Esophagus (tissue), 2 donors: ENCODE measurements around the gene SLC39A11. TPM values are rescaled to one million over a fixed set of nuclear protein-coding genes. Genes with fewer than 3 reads are reported as not detected.

Source experiments
- H3K27ac ChIP-seq, 2 donors: one replicate each; pipeline ENCODE4 v1.5.1; 2013; ENCODE audit warnings: low read depth in 2 of 2, mild to moderate bottlenecking in 2 of 2, inconsistent platforms in 1 of 2, low read length in 1 of 2, moderate library complexity in 1 of 2
- H3K27me3 ChIP-seq, 2 donors: one replicate each; pipeline ENCODE4 v1.6.1; 2013; ENCODE audit warnings: low read length in 2 of 2, control low read depth in 1 of 2, mild to moderate bottlenecking in 1 of 2; ENCODE audit not compliant: insufficient read depth in 2 of 2, control insufficient read depth in 1 of 2
- H3K36me3 ChIP-seq, 2 donors: one replicate each; pipeline ENCODE4 v1.6.1; 2013; ENCODE audit warnings: low read length in 1 of 2; ENCODE audit not compliant: control insufficient read depth in 2 of 2, insufficient read depth in 2 of 2
- H3K4me1 ChIP-seq, 2 donors: one replicate each; pipeline ENCODE4 v1.6.1; 2013; ENCODE audit warnings: low read length in 1 of 2; ENCODE audit not compliant: control insufficient read depth in 2 of 2, insufficient read depth in 2 of 2
- H3K4me3 ChIP-seq, 2 donors: one replicate each; pipeline ENCODE4 v1.5.1; 2013; ENCODE audit warnings: low read length in 2 of 2, mild to moderate bottlenecking in 2 of 2, low read depth in 1 of 2, moderate library complexity in 1 of 2
- H3K9me3 ChIP-seq, 2 donors: one replicate each; pipeline ENCODE4 v1.6.1; 2013; ENCODE audit warnings: mild to moderate bottlenecking in 2 of 2, low read depth in 1 of 2, low read length in 1 of 2, moderate library complexity in 1 of 2; ENCODE audit not compliant: control insufficient read depth in 2 of 2, insufficient read depth in 1 of 2
- WGBS, 2 donors: extraction: QIAGEN DNeasy Blood & Tissue Kit; methylation state at CpG; one replicate each; pipeline ENCODE4 v1.1.7; 2013; 5-methylcytosine and 5-hydroxymethylcytosine counted together
- polyA plus RNA-seq, 2 donors: library from polyadenylated mRNA; stranded (reverse); fragments of 200-250 nt; gene quantifications; one replicate each; pipeline ENCODE4 v1.2.3, GENCODE V29; 2013
- donor health status: healthy with polysubstance abuse.
- donor health status: Bipolar disorder and iron deficiency.

The SLC39A11 gene
- polyA plus RNA-seq, 2 donors: 10.6 to 11.7 TPM

- H3K36me3 ChIP-seq: no peaks in the 10 kb centered on the region
- peaks cover 2 to 14% of the 10 kb centered on the region in 2 donors for H3K4me1 ChIP-seq
- H3K27ac ChIP-seq: peak overlapping the region; percentile 82 to 90
- H3K4me3 ChIP-seq: no peak overlapping the region
- H3K9me3 ChIP-seq: no peaks in the 10 kb centered on the region
- 45 to 55% methylated on average over 22 of the region's 22 CpGs for WGBS, 2 donors
- H3K27me3 ChIP-seq: no peaks in the 10 kb centered on the region
Observed at GRCh38 chr17:72631949-72632684, 460.4 kb downstream of the SLC39A11 start.

- no peaks in the 10 kb centered on the region for H3K27me3 ChIP-seq
- no peak overlapping the region for H3K4me3 ChIP-seq
- H3K36me3 ChIP-seq: no peaks in the 10 kb centered on the region
- H3K27ac ChIP-seq: peak overlapping the region; percentile 82 to 90
- H3K9me3 ChIP-seq: peaks cover 0 to 2% of the 10 kb centered on the region in 2 donors
- 45 to 56% methylated on average over 9 of the region's 9 CpGs for WGBS, 2 donors
- H3K4me1 ChIP-seq: peaks cover 2 to 14% of the 10 kb centered on the region in 2 donors
Observed at GRCh38 chr17:72631568-72631948, 460.9 kb downstream of the SLC39A11 start.

DNA sequence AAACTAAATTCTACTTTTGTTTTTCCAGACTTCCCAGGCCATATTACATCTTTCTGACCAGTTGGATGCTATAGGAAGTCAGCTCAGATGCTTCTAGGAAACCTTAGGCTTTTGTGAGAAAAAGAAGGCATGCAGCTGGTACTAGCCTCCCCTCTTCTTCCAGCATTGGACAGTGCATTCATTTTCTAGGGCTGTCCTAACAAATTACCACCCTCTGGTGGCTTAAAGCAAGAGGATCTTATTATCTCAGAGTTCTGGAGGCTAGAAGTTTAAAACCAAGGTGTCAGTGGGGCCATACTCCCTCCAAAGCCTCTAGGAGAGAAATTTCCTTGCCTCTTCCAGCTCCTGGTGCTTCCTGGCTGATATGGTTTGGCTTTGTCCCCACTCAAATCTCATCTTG, 467.8 kb downstream of the SLC39A11 start:
- Histone ChIP-seq H3K27me3 (no peaks in the 10 kb centered on the region), H3K4me3 (no peak overlapping the region), H3K36me3 (no peaks in the 10 kb centered on the region), H3K9me3 (peaks cover 0 to 2% of the 10 kb centered on the region in 2 donors), H3K27ac (no peak overlapping the region), H3K4me1 (no peaks in the 10 kb centered on the region)

GRCh38 chr17:72624226-72624625, 468.3 kb downstream of the SLC39A11 start:
- H3K4me1 ChIP-seq: no peaks in the 10 kb centered on the region
- peaks cover 0 to 2% of the 10 kb centered on the region in 2 donors for H3K9me3 ChIP-seq
- WGBS, 2 donors: 57 to 59% methylated on average over 3 of the region's 3 CpGs
- H3K27me3 ChIP-seq: no peaks in the 10 kb centered on the region
- H3K27ac ChIP-seq: no peak overlapping the region
- no peak overlapping the region for H3K4me3 ChIP-seq
- H3K36me3 ChIP-seq: no peaks in the 10 kb centered on the region

- Histone ChIP-seq H3K4me1 (peaks cover 0 to under 1% of the 10 kb centered on the region in 2 donors), H3K27me3 (no peaks in the 10 kb centered on the region), H3K27ac (no peak overlapping the region), H3K36me3 (no peaks in the 10 kb centered on the region), H3K4me3 (no peak overlapping the region), H3K9me3 (peaks cover 0 to 2% of the 10 kb centered on the region in 2 donors)
- 56 to 68% methylated on average over 17 of the region's 17 CpGs for WGBS, 2 donors
Observed at GRCh38 chr17:72622661-72623433, 469.6 kb downstream of the SLC39A11 start.

- Histone ChIP-seq H3K36me3 (no peaks in the 10 kb centered on the region), H3K4me1 (peaks cover 0 to 2% of the 10 kb centered on the region in 2 donors), H3K4me3 (no peak overlapping the region), H3K9me3 (no peaks in the 10 kb centered on the region), H3K27ac (no peak overlapping the region), H3K27me3 (no peaks in the 10 kb centered on the region)
- 81 to 83% methylated on average over 7 of the region's 7 CpGs for WGBS, 2 donors
Observed at GRCh38 chr17:72619976-72620650, 472.4 kb downstream of the SLC39A11 start.

GRCh38 chr17:72618001-72618509, 474.4 kb downstream of the SLC39A11 start:
- Histone ChIP-seq H3K9me3 (no peaks in the 10 kb centered on the region), H3K27ac (peak overlapping the region; percentile 61 to 90), H3K27me3 (no peaks in the 10 kb centered on the region), H3K4me3 (peak overlapping the region in 1 of 2 donors; percentile 4), H3K36me3 (no peaks in the 10 kb centered on the region), H3K4me1 (peaks cover 8 to 9% of the 10 kb centered on the region in 2 donors)
- WGBS, 2 donors: 20 to 21% methylated on average over 17 of the region's 17 CpGs

DNA sequence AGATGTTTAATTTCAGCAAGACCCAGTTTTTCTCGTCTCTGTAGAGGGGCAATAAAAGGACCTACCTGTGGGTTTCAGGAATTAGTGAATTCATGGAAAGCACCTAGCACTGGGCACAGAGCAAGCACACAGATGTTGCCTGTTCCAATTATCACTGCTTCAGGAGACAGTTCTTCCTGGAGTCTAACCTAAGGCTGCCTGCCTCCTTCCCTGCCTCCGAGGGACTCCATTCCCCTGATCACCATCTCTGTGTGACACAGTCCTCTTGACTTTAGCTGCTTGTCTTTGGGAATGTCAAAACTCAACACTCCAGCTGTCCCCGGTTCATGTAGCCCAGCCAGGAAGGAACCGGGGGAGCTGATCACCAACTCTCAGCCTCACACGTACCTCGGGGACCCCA, 474.9 kb downstream of the SLC39A11 start:
- WGBS, 2 donors: 44 to 57% methylated on average over 6 of the region's 6 CpGs
- Histone ChIP-seq H3K36me3 (no peaks in the 10 kb centered on the region), H3K4me3 (peak overlapping the region in 1 of 2 donors; percentile 4), H3K27ac (peak overlapping the region; percentile 61 to 90), H3K27me3 (no peaks in the 10 kb centered on the region), H3K4me1 (peaks cover 8 to 10% of the 10 kb centered on the region in 2 donors), H3K9me3 (no peaks in the 10 kb centered on the region)

GRCh38 chr17:72616447-72616846, 476.0 kb downstream of the SLC39A11 start:
- H3K9me3 ChIP-seq: no peaks in the 10 kb centered on the region
- WGBS, 2 donors: 66 to 71% methylated on average over 4 of the region's 4 CpGs
- H3K27me3 ChIP-seq: no peaks in the 10 kb centered on the region
- H3K27ac ChIP-seq: peak overlapping the region in 1 of 2 donors; percentile 9
- H3K36me3 ChIP-seq: no peaks in the 10 kb centered on the region
- peaks cover 8 to 10% of the 10 kb centered on the region in 2 donors for H3K4me1 ChIP-seq
- H3K4me3 ChIP-seq: no peak overlapping the region
